Lower lobe of right lung (tissue), 2 donors: ENCODE data around the gene SLC25A21. TPM values are rescaled to one million over a fixed set of nuclear protein-coding genes. Genes with fewer than 3 reads are reported as not detected.

Source experiments
- ATAC-seq, 2 donors: fragments of 200-7000 bp; cut with Tn5 transposase; one replicate each; pipeline ENCODE4 v1.9.1; 2020 to 2022; ENCODE audit warnings: mild to moderate bottlenecking in 2 of 2, moderate library complexity in 2 of 2
- DNase-seq: peaks from one replicate; pipeline ENCODE4 v3.0.0-alpha.2; 2020
- H3K27ac ChIP-seq: fragments of 200-600 bp; one replicate; pipeline ENCODE4 v1.8.0; 2022
- H3K27me3 ChIP-seq: fragments of 200-600 bp; one replicate; pipeline ENCODE4 v1.8.0; 2022; ENCODE audit warnings: low read depth
- H3K36me3 ChIP-seq: fragments of 200-600 bp; one replicate; pipeline ENCODE4 v1.8.0; 2022; ENCODE audit warnings: mild to moderate bottlenecking
- H3K4me1 ChIP-seq: fragments of 200-600 bp; one replicate; pipeline ENCODE4 v1.8.0; 2022
- H3K4me3 ChIP-seq: fragments of 200-600 bp; one replicate; pipeline ENCODE4 v1.8.0; 2022; ENCODE audit warnings: mild to moderate bottlenecking
- H3K9me3 ChIP-seq: fragments of 200-600 bp; one replicate; pipeline ENCODE4 v1.8.0; 2022
- CTCF ChIP-seq: fragments of 200-600 bp; IDR thresholded peaks from one replicate; pipeline ENCODE4 v1.8.0; 2022; ENCODE audit warnings: antibody characterized with exemption, mild to moderate bottlenecking
- intact Hi-C: fragments of 100-400 bp; cut with DNase I; formaldehyde crosslinking; loops from one replicate; pipeline ENCODE4 v1.11.0; 2022
- total RNA-seq: library from RNA; stranded (reverse); fragmentation: NEBNext Ultra II Directional; extraction: Animal tissue kit (Norgen Biotek cat#: 25700); gene quantifications from one replicate; pipeline ENCODE4 v1.2.1, GENCODE V29; 2021
- donor health status: DM: no; HTN: yes; CAD: no; lungs with severe emphysema.

Gene SLC25A21
- total RNA-seq, 1 donor from 2014 or later = 0.38 TPM

- Histone ChIP-seq H3K9me3 (no peaks in the 10 kb centered on the region), H3K36me3 (no peaks in the 10 kb centered on the region), H3K4me3 (no peak overlapping the region), H3K27me3 (no peaks in the 10 kb centered on the region), H3K4me1 (no peaks in the 10 kb centered on the region), H3K27ac (no peak overlapping the region)
- DNase-seq = no peak
- TF ChIP-seq CTCF = no peak
- intact Hi-C loops = no loop called here
- ATAC-seq = no peak
Measured at GRCh38 chr14:36719823-36720222, 452.6 kb downstream of the SLC25A21 start.

GRCh38 chr14:36718216-36718615 is 454.2 kb downstream of the SLC25A21 start:
- DNase-seq (no peak), ATAC-seq (no peak)
- H3K27ac ChIP-seq = no peak overlapping the region
- no peaks in the 10 kb centered on the region for H3K9me3 ChIP-seq
- no peak overlapping the region for H3K4me3 ChIP-seq
- TF ChIP-seq CTCF = no peak
- no peaks in the 10 kb centered on the region for H3K27me3 ChIP-seq
- no peaks in the 10 kb centered on the region for H3K4me1 ChIP-seq
- H3K36me3 ChIP-seq = no peaks in the 10 kb centered on the region
- intact Hi-C loops = no loop called here

- no peak for TF ChIP-seq CTCF
- ATAC-seq (no peak), DNase-seq (no peak)
- no peaks in the 10 kb centered on the region for H3K27me3 ChIP-seq
- H3K4me1 ChIP-seq = no peaks in the 10 kb centered on the region
- intact Hi-C loops = no loop called here
- no peak overlapping the region for H3K4me3 ChIP-seq
- no peaks in the 10 kb centered on the region for H3K36me3 ChIP-seq
- no peak overlapping the region for H3K27ac ChIP-seq
- H3K9me3 ChIP-seq = no peaks in the 10 kb centered on the region
Measured at GRCh38 chr14:36717363-36717762, 455.0 kb downstream of the SLC25A21 start.

GRCh38 chr14:36716614-36717184 is 455.7 kb downstream of the SLC25A21 start:
- no peaks in the 10 kb centered on the region for H3K9me3 ChIP-seq
- no peaks in the 10 kb centered on the region for H3K4me1 ChIP-seq
- ATAC-seq (no peak), DNase-seq (no peak)
- H3K36me3 ChIP-seq = no peaks in the 10 kb centered on the region
- no peak overlapping the region for H3K27ac ChIP-seq
- no peaks in the 10 kb centered on the region for H3K27me3 ChIP-seq
- no peak overlapping the region for H3K4me3 ChIP-seq
- no peak for TF ChIP-seq CTCF
- intact Hi-C loops = no loop called here

- Histone ChIP-seq H3K9me3 (no peaks in the 10 kb centered on the region), H3K4me1 (no peaks in the 10 kb centered on the region), H3K27ac (no peak overlapping the region), H3K36me3 (no peaks in the 10 kb centered on the region), H3K4me3 (no peak overlapping the region), H3K27me3 (peaks cover 3% of the 10 kb centered on the region)
- no peak for ATAC-seq
- DNase-seq = no peak
- no peak for TF ChIP-seq CTCF
- intact Hi-C loops = no loop called here
Measured at GRCh38 chr14:36713960-36714703, 458.3 kb downstream of the SLC25A21 start.
